RWPE1 (cell line): ENCODE data around the gene ICE2.
A peak's percentile ranks its signal among the peaks of the same experiment; 100 is the strongest.

Experiments used
- CTCF ChIA-PET: fragments of 350-600 bp; sonication (Branson Sonifier 250); formaldehyde crosslinking; extraction: SDS; loops from one replicate; lab custom pipeline; 2021; lab: Yijun Ruan, JAX
- POLR2A ChIA-PET: fragments of 400-600 bp; formaldehyde crosslinking; extraction: SDS; loops from one replicate; lab custom pipeline; 2020; ENCODE audit warnings: antibody characterized with exemption; ENCODE audit not compliant: low non-redundant PET; lab: Yijun Ruan, JAX
- DNase-seq: peaks from one replicate; pipeline ENCODE4 v3.0.0; 2012; ENCODE audit warnings: low spot score
- H3K27ac ChIP-seq: fragments of 450-650 bp; 2 replicates; pipeline ENCODE4 v1.5.1; 2017
- TF ChIP-seq, protein P1 (sequence below): fragments of 450-650 bp; conservative IDR thresholded peaks from 2 replicates; pipeline ENCODE4 v1.5.1; 2017; ENCODE audit warnings: low read depth, mild to moderate bottlenecking

The ICE2 gene

GRCh38 chr15:60385620-60386552, 93.1 kb downstream of the ICE2 start:
- ChIA-PET CTCF (no interaction called here), POLR2A (no interaction called here)
- TF ChIP-seq, protein P1, sequence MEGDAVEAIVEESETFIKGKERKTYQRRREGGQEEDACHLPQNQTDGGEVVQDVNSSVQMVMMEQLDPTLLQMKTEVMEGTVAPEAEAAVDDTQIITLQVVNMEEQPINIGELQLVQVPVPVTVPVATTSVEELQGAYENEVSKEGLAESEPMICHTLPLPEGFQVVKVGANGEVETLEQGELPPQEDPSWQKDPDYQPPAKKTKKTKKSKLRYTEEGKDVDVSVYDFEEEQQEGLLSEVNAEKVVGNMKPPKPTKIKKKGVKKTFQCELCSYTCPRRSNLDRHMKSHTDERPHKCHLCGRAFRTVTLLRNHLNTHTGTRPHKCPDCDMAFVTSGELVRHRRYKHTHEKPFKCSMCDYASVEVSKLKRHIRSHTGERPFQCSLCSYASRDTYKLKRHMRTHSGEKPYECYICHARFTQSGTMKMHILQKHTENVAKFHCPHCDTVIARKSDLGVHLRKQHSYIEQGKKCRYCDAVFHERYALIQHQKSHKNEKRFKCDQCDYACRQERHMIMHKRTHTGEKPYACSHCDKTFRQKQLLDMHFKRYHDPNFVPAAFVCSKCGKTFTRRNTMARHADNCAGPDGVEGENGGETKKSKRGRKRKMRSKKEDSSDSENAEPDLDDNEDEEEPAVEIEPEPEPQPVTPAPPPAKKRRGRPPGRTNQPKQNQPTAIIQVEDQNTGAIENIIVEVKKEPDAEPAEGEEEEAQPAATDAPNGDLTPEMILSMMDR: no peak
- DNase-seq: no peak
- peak overlapping the region; percentile 69 for H3K27ac ChIP-seq

DNA sequence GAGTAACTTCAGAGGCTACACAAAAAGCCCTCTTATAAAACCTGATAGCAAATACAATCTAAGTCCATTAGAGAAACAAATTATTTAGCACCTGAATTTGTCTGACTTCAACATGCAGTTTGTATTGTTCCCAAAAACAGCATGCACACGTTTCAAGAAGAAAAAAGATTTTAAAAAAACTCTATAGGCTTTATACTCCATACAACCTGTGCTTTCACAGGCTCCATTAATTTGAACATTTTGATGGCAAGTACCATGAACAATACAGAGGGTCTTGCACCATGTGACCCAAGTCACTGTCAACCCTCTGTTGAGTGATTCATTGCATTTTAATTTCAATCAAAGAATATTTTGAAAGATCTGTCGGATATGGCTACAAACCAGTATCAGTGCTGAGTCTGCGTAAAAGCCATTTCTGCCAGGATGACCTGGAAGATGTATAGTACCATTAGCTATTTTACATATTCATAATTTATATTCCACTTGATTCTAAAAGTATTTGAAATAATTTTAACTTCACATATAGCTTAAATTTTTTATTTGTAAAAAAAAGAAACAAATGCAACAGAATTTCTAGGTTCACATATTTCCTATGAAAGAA, 94.3 kb downstream of the ICE2 start:
- H3K27ac ChIP-seq: no peak overlapping the region
- no peak for DNase-seq
- ChIA-PET CTCF (no interaction called here), POLR2A (no interaction called here)
- TF ChIP-seq, protein P1: no peak

DNA sequence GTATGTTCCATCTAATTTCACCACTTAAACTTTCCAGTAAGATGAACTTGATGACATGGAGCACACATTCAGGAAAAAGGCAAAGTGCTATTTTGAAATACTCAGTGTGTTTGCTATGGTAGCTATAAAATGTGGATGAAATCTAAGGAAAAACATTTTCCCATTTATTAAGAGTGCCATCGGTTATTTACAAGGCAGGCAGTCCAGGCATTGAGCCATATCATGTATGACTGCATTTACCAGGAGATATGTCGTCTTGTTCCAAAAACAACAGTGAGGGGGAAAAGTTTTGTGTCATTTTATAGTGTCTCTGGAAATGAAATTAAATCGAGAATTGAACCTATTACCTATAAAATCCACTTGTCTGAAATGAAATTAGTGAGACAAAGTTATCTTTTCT, 94.9 kb downstream of the ICE2 start:
- no peak for DNase-seq
- CTCF ChIA-PET: no interaction called here
- H3K27ac ChIP-seq: no peak overlapping the region
- POLR2A ChIA-PET: no interaction called here
- TF ChIP-seq, protein P1: no peak

DNA sequence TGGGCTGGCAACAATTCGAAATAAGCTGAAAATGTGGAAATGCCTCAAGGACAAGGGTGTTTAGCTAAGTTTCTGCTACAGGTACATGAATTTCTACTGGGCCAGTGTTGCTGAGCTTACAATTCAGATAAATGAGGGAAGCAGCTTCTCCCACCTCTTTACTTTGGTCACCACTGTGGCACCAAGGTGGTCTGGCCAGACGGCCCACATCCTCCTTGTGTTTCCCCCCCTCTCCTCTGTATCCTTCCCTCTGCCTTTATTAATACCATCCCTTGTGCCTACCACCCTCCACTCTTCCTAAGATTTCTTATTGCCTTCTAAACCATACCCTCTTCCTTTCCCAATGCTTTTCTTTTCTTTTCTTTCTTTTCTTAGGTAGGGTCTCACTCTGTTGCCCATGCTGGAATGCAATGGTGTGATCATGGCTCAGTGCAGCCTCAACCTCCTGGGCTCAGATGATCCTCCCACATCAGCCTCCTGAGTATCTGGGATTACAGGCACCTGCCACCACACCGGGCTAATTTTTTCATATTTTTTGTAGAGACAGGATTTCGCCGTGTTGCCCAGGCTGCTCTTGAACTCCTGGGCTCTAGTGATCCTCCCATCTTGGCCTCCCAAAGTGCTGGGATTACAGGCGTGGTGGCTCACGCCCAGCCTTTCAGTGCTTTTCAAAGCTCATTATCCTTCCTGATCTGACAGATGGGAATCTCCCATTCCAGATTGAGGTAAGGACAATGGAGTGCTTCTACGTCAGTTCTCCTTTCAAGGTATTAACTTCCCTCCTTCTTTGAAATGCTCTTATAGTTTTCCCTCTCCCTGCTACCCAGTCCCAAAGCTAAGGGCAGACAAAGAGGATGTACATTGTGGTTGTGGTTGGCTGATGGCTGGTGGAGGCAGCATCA, 95.9 kb downstream of the ICE2 start:
- H3K27ac ChIP-seq: peak overlapping the region; percentile 71
- TF ChIP-seq, protein P1: no peak
- ChIA-PET POLR2A (no interaction called here), CTCF (no interaction called here)
- no peak for DNase-seq

DNA sequence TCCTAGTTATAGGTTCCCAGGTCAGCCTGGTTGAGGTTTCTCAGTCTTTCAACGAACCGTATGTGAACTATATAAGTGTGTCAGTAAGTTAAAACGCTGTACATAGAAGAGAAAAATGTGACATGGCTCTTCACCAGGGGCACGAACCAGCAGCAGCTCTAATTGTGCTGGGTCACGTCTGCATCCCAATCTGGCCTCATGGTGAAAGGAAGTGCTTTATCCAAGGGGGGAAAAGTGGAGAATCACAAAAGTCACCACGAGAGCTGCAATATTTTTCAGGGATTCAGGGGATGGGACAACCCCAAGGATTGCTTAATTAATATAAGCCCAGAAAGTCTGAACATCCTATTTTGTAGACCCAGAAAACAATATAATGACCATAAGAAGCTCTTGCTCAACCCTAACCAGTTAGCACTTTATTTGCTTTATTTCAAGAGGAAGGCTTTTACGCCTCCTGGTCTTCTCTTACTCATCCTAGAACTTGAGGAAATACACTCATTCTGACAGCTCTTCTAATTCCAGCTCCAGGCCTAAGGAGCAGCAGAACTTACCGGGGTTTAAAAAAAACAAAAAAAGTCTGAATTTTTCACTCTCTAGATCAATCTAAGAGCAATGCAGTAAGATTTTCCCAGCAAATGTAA, 97.7 kb downstream of the ICE2 start:
- TF ChIP-seq, protein P1: no peak
- POLR2A ChIA-PET: no interaction called here
- CTCF ChIA-PET: no interaction called here

More for the DNA sequence above, 97.7 kb downstream of the ICE2 start:
- peak overlapping the region; percentile 43; the same call in 1 of the 2 replicates for H3K27ac ChIP-seq
- DNase-seq: no peak
